ENCODE data around the gene SDF4.

Gene SDF4

DNA sequence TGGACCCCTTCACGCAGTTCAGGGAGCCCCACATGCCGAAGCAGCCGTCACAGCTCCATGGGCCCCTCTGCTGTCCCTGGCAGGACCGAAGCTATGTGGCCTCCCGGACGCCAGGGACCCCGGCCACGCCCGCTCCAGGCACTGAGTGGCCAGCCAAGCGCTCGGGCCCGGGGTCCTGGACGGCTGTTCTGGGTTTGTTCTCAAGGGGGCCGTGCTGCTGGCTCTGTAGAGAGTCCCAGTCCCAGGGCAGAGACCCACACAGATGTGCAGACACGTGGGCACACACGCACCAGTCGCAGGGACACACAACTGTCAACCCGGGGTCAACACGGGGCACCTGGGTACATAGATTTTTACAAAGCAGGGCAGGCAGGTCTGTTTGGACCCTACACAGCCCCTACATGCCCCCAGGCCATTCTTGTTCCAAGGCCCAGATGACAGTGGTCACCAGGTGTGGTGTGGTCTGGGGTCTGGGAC, 6.9 kb upstream of the SDF4 start:
- DNase-seq (ENCODE audit: low read depth) = no peak
- TF ChIP-seq, protein P1, sequence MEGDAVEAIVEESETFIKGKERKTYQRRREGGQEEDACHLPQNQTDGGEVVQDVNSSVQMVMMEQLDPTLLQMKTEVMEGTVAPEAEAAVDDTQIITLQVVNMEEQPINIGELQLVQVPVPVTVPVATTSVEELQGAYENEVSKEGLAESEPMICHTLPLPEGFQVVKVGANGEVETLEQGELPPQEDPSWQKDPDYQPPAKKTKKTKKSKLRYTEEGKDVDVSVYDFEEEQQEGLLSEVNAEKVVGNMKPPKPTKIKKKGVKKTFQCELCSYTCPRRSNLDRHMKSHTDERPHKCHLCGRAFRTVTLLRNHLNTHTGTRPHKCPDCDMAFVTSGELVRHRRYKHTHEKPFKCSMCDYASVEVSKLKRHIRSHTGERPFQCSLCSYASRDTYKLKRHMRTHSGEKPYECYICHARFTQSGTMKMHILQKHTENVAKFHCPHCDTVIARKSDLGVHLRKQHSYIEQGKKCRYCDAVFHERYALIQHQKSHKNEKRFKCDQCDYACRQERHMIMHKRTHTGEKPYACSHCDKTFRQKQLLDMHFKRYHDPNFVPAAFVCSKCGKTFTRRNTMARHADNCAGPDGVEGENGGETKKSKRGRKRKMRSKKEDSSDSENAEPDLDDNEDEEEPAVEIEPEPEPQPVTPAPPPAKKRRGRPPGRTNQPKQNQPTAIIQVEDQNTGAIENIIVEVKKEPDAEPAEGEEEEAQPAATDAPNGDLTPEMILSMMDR (IDR thresholded peaks at IDR 0.05; ENCODE audit: low read depth, low read length, missing control alignments) = no peak
- H3K4me3 ChIP-seq (ENCODE audit: low read depth, low read length) = no peak overlapping the region

DNA sequence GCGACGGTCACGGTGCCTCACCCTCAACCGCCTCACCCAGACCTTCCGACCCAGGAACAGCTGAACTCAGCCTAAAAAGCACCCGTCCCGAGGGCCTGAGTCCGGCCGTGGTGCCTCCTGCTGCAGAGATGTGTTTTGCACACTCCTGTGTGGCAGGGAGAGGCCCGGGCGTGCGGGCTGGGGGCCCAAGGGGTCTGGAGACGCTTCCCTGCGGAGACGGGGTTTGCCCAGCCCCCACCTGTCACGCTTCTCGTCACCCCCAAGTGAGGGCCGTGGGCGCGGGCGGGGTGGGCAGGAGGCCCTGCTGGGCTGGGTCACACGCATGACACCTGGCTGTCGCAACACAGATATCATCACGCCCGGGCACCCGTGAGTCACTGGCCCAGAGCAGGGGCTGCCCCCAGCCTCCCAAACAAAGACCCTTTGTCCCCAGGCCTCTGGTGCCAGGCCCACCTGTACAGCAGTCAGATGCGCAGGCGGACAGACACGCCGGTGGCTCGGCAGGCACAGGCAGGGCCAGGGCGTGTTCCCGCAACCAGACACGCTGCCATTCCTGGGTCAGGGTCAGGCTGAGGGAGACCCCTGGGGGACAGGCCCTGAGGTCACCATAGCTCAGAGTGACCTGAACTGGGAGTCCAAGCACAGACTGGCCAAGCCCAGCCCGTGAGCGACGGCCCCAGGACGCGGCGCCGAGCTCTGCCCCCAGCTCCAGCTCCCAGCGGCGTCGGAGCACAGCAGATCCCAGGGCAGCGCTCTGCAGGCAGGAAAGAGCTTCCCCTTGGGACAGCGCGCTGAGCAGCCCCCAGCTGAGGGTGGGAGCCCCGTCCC, 6.3 kb upstream of the SDF4 start:
- H3K4me3 ChIP-seq (ENCODE audit: low read depth, low read length) = no peak overlapping the region
- TF ChIP-seq, protein P1 (IDR thresholded peaks at IDR 0.05; ENCODE audit: low read depth, low read length, missing control alignments) = no peak
- no peak for DNase-seq (ENCODE audit: low read depth)

- no peak for DNase-seq (ENCODE audit: low read depth)
- no peak overlapping the region for H3K4me3 ChIP-seq (ENCODE audit: low read depth, low read length)
- TF ChIP-seq, protein P1 (IDR thresholded peaks at IDR 0.05; ENCODE audit: low read depth, low read length, missing control alignments) = no peak
These were observed 5.4 kb upstream of the SDF4 start for GRCh38 chr1:1236945-1237873.

- TF ChIP-seq, protein P1 (IDR thresholded peaks at IDR 0.05; ENCODE audit: low read depth, low read length, missing control alignments) = no peak
- DNase-seq (ENCODE audit: low read depth) = no peak
- H3K4me3 ChIP-seq (ENCODE audit: low read depth, low read length) = no peak overlapping the region
These were observed 4.5 kb upstream of the SDF4 start for GRCh38 chr1:1236176-1236763.

DNA sequence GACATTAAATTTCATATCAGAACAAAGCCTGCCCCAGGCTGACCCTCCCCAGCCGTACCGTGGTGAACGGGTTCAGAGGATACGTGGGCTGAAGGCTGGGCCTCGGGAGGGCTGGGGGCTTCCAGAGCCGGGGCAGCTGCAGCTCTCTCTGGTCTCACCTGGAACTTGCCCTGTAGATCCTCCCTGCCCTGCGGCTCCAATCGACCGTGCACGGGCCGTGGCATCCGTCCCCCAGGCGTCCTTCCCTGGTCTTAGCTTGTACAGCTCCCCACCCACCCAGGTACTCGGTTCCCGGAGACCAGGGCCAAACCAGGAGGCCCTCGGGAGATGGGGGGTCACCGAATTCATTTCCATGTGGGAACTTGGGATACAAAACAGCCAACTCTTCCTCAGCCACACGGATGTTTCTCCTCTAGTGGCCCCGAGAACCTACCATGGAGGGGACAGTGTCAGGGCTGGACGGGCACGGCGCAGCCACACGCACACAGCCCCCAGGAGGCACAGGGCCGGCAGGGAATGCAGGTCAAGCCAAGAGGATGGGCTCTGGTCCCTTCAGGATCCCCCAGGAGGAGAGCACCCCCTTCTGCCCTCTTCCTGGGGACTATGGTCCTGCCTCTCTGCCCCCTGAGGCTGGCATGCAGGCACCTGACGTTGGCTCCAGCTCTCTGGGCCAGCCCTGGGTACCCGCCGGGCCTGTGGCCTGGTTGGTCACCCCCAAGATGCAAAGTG, 3.4 kb upstream of the SDF4 start:
- no peak overlapping the region for H3K4me3 ChIP-seq (ENCODE audit: low read depth, low read length)
- no peak for DNase-seq (ENCODE audit: low read depth)
- TF ChIP-seq, protein P1 (IDR thresholded peaks at IDR 0.05; ENCODE audit: low read depth, low read length, missing control alignments) = no peak

DNA sequence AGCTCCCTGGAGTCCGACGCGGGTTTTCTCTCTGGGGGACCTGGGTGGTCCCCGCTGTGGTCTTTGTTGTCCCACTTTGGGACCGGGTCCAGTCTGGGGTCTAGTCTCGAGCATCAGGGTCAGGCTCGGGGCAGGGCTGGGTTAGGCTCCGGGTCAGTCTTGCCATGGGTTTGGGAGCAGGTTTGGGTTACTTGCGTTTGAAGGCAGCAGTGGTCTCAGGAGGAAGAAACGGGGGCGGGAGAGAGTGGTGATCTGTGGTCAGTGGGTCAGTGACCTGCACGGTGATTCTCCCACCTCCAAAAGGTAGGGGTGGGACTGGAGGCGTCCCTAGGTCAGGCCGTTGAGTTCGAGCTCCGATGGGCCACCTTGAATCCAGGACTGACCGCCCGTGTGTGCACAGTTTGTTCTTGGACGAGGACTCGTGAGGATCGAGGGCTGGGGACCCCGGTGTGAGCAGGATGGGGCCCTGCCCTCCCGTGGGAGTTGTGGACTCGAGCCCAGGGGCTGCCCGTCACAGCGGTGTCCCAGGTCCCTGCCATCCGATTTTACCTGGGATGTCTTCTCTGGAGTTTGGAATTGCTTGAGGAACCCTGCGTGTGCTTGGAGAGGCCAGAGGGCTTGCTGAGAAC, 2.5 kb upstream of the SDF4 start:
- TF ChIP-seq, protein P1 (IDR thresholded peaks at IDR 0.05; ENCODE audit: low read depth, low read length, missing control alignments) = no peak
- H3K4me3 ChIP-seq (ENCODE audit: low read depth, low read length) = no peak overlapping the region
- no peak for DNase-seq (ENCODE audit: low read depth)

Measured in GM12864 (cell line).